Motor neuron (in vitro differentiated cells): ENCODE results near the gene CLBA1. TPM values are rescaled to one million over a fixed set of nuclear protein-coding genes. Genes with fewer than 3 reads are reported as not detected.

Experiments
- ATAC-seq, 8 experiments: fragments of 200-7000 bp; cut with Tn5 transposase; replicated peaks in 6 of 8; 2 replicates each; pipeline ENCODE4 v1.8.0; 2021; ENCODE audit warnings: mild to moderate bottlenecking in 8 of 8, moderate library complexity in 8 of 8
- H3K27ac ChIP-seq, 2 donors: fragments of 250-450 bp; sonication (Bioruptor Pico); 2 replicates each; pipeline ENCODE4 v1.9.0; 2021; ENCODE audit warnings: antibody characterized with exemption in 2 of 2, mild to moderate bottlenecking in 2 of 2, moderate library complexity in 1 of 2
- H3K4me1 ChIP-seq, 2 donors: fragments of 250-450 bp; sonication (Bioruptor Pico); replicated peaks in 1 of 2; 2 replicates each; pipeline ENCODE4 v1.6.1; 2021; ENCODE audit warnings: antibody characterized with exemption in 2 of 2, mild to moderate bottlenecking in 2 of 2, moderate library complexity in 1 of 2
- H3K4me3 ChIP-seq, 5 donors: fragments of 250-450 bp; sonication (Bioruptor Pico); 2 replicates each; pipeline ENCODE4 v1.9.0; 2021; ENCODE audit warnings: antibody characterized with exemption in 5 of 5, mild to moderate bottlenecking in 5 of 5, moderate library complexity in 4 of 5
- WGBS, 10 experiments: fragments of 450-650 bp; shearing (Covaris generic); methylation state at CpG; one replicate each; pipeline ENCODE4 v1.0.0; 2022; 5-methylcytosine and 5-hydroxymethylcytosine counted together
- in situ Hi-C, 9 experiments: fragments of 400-800 bp; cut with MboI; loops; one replicate each; pipeline ENCODE4 v1.15.0; 2021; ENCODE audit warnings: low sequenced_read_pairs in 9 of 9, low pct_unique_long_range_greater_than_20kb in 2 of 9; ENCODE audit not compliant: unreplicated experiment in 9 of 9
- total RNA-seq, 8 experiments: library from RNA; unstranded; fragments of 300-600 nt; gene quantifications; 2 replicates each; pipeline versions ENCODE4 v1.2.3 to v1.2.4, GENCODE V29; 2022

CLBA1 gene
- total RNA-seq, 8 experiments from 2014 or later = 10.0 to 22.2 (median 11.9) TPM

DNA sequence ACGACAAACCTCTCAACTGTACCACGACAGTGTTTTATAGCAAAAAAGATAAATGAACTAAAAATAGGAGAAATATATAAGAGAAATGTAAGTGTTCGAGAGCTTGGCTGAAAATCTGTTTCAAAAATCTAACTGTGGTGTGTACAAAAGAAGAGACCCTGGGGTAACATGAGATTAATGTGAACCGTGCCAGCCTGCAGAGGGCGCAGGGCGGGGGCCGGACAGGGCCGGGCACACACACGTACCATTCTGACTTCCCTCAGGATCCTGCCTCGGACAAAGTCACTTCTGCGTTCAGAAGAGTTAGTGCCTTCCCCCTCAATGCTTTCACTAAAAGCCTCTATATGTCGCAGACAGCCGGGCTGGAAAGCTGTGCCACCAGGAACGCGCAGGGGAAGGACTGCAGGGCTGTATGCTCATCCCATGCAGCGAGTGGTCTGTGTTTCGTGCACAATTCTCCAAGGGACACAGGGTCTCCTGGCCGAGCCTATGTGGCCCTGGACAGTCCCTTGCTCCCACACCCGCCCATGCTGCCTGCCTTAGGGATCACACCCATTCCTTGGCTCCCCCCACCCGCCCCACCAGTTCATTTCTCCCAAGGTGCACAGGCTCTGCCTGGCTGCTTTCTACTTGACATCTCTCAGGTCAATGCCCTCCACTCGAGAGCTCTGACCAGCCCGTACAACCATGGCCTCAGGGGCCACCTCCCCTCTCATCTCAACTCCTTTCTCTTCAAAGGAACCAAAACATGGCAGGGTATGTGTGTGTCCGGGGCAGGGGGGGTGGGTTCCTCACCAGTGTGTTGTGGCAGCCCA lies 26.8 kb downstream of the CLBA1 start:
- H3K4me1 ChIP-seq = peaks cover 0 to 7% of the 10 kb centered on the region in 2 donors
- ATAC-seq = no peak
- 40 to 100% (median 87%) methylated on average over 1 to 10 of the region's 23 CpGs; no CpG with 5 or more reads in 5 of the 10 experiments for WGBS, 10 experiments
- no peak overlapping the region for H3K27ac ChIP-seq
- in situ Hi-C loops = no loop called here
- H3K4me3 ChIP-seq = no peak overlapping the region

DNA sequence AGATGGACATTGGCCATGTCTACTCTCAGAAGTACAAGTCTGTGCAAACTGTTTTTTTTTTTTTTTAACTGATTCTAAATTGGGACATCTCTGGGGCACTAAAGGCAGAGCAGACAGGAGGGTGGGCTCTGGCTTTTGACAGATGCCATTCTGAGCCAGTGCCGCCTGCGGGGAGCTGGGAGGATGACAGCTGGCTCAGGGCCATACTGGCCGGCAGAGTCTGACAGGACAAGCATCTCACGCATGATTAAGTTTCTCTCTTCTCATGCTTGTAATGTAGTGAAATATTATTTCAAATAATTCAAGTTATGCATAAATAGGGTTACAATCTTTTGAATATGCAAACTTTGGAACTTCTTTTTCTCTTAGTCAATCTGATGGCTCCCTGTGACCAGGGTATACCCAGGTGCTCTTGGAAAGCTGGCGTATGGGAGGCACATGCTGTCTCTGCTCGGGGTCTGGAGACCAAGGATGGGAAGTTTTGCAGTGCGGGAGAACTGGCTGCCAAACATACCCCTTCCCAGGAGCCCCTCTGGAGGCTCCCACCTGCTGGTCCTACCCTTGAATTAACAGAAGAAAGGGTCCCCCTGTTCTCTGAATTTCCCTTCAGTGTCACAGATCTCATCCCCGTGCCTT lies 27.7 kb downstream of the CLBA1 start:
- WGBS, 10 experiments = 0 to 83% (median 67%) methylated on average over 1 to 7 of the region's 8 CpGs; no CpG with 5 or more reads in 1 of the 10 experiments
- ATAC-seq = peak; percentile 36 to 85 (median 49)
- no peak overlapping the region for H3K4me3 ChIP-seq
- H3K4me1 ChIP-seq = peaks cover 0 to 7% of the 10 kb centered on the region in 2 donors
- no peak overlapping the region for H3K27ac ChIP-seq
- in situ Hi-C loops = no loop called here

- 69 to 86% (median 82%) methylated on average over 1 to 7 of the region's 9 CpGs; no CpG with 5 or more reads in 6 of the 10 experiments for WGBS, 10 experiments
- no peak overlapping the region for H3K27ac ChIP-seq
- H3K4me3 ChIP-seq = no peak overlapping the region
- ATAC-seq = no peak
- in situ Hi-C loops = no loop called here
- H3K4me1 ChIP-seq = peaks cover 5 to 9% of the 10 kb centered on the region in 2 donors
Measured at GRCh38 chr14:105014032-105014431, 28.4 kb downstream of the CLBA1 start.

GRCh38 chr14:105014631-105015030 lies 29.0 kb downstream of the CLBA1 start:
- 53 to 82% (median 67%) methylated on average over 1 to 4 of the region's 4 CpGs; no CpG with 5 or more reads in 4 of the 10 experiments for WGBS, 10 experiments
- ATAC-seq = no peak
- Histone ChIP-seq H3K4me3 (no peak overlapping the region), H3K4me1 (peaks cover 11 to 15% of the 10 kb centered on the region in 2 donors), H3K27ac (no peak overlapping the region)
- in situ Hi-C loops = no loop called here

- in situ Hi-C loops = no loop called here
- Histone ChIP-seq H3K27ac (no peak overlapping the region), H3K4me3 (no peak overlapping the region), H3K4me1 (peaks cover 12 to 19% of the 10 kb centered on the region in 2 donors)
- ATAC-seq = no peak
- 68 to 91% (median 76%) methylated on average over 3 to 7 of the region's 9 CpGs; no CpG with 5 or more reads in 3 of the 10 experiments for WGBS, 10 experiments
Measured at GRCh38 chr14:105015242-105015641, 29.7 kb downstream of the CLBA1 start.

DNA sequence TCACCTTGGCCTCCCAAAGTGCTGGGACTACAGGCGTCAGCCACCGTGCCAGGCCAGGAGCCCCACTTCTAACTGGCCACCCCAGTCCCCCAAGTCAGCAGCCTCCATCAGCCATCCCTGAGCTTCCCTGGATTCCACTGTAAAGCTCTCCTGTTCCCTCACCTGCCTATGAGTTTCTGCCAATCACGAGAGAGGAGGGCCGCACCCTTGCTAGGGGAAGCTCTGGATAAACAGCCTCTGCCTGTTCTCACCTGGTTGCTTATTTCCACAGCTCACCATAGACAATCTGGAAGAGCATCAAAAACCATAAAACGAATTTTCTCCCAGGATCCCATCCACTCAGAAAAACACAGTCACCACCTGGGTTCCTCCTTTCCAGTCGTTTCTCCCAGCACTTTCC lies 30.3 kb downstream of the CLBA1 start:
- 50 to 100% (median 71%) methylated on average over 1 to 4 of the region's 6 CpGs; no CpG with 5 or more reads in 1 of the 10 experiments for WGBS, 10 experiments
- no peak for ATAC-seq
- no peak overlapping the region for H3K4me3 ChIP-seq
- peaks cover 12 to 19% of the 10 kb centered on the region in 2 donors for H3K4me1 ChIP-seq
- no peak overlapping the region for H3K27ac ChIP-seq
- in situ Hi-C loops = no loop called here

- WGBS, 10 experiments = 60 to 100% (median 94%) methylated on average over 1 to 2 of the region's 4 CpGs; no CpG with 5 or more reads in 3 of the 10 experiments
- no peak overlapping the region for H3K27ac ChIP-seq
- in situ Hi-C loops = no loop called here
- no peak for ATAC-seq
- no peak overlapping the region for H3K4me3 ChIP-seq
- H3K4me1 ChIP-seq = peaks cover 17 to 20% of the 10 kb centered on the region in 2 donors
Measured at GRCh38 chr14:105018414-105018813, 32.8 kb downstream of the CLBA1 start.

DNA sequence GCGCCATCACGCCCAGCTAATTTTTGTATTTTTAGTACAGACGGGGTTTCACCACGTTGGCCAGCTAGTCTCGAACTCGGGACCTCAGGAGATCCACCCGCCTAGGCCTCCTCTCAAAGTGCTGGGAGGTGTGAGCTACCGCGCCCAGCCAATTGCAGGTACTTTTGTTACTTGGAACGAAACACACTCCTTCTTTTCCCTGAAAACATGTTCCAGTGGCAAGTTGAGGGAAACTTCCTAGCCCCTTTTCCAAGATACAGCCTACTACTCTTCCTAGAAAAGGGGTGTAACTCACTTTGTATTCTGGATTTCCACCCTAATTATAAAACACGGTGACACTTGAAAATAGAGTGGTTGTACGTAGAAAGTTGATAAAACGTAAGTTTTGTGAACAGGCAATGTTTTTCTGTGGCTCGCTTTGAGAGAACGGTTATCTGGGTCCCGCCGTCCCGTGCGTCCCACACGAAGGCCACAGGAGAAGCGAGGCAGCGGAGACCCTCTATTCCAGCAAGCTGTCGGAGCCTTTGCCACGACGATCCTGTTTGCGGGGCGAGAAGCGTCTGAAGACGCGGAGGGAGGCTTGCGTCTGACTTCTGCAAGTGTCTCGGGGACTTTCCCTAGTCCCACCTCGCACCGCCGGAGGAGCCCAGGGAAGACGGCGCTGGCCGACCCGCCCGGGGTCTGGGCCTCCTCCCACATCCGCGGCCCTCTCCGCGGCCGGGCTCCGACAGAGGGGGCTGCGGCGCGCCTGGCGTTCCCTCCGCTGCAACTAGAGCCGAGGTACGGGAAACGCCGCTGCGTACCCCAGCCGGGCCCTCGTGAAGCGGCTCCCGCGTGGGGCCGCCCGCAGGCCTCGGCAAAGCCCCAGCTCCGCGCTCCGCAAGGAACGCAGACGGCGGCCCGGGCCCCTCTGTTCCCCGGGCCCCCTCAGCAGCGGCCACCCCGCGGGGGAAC lies 34.5 kb downstream of the CLBA1 start:
- in situ Hi-C loops = no loop called here
- H3K27ac ChIP-seq = peak overlapping the region; percentile 41 to 85
- ATAC-seq = peak in 7 of 8 experiments; percentile 4 to 36 (median 29)
- peaks cover 17 to 18% of the 10 kb centered on the region in 2 donors for H3K4me1 ChIP-seq
- H3K4me3 ChIP-seq = peak overlapping the region; percentile 51 to 78 (median 67)
- WGBS, 10 experiments = 0 to 13% (median 5%) methylated on average over 1 to 20 of the region's 75 CpGs; no CpG with 5 or more reads in 2 of the 10 experiments

- peak; percentile 74 to 92 (median 90) for ATAC-seq
- peaks cover 17 to 18% of the 10 kb centered on the region in 2 donors for H3K4me1 ChIP-seq
- H3K4me3 ChIP-seq = peak within 1 kb of the TSS; percentile 63 to 78 (median 67)
- 0 to 16% (median 1%) methylated on average over 2 to 12 of the region's 115 CpGs; no CpG with 5 or more reads in 6 of the 10 experiments for WGBS, 10 experiments
- in situ Hi-C loops = no loop called here
- peak within 1 kb of the TSS; percentile 64 to 85 for H3K27ac ChIP-seq
Measured at GRCh38 chr14:105020815-105021655, 35.4 kb downstream of the CLBA1 start, which contains the start of gene CDCA4. CDCA4 (minus strand) TSS chr14:105021083; CDS start chr14:105011929, 9,154 bp downstream.

- ATAC-seq = peak; percentile 1 to 21 (median 10)
- H3K27ac ChIP-seq = peak overlapping the region; percentile 64 to 72
Measured at GRCh38 chr14:105021656-105022275, 36.2 kb downstream of the CLBA1 start.

GRCh38 chr14:105022276-105022670 lies 36.7 kb downstream of the CLBA1 start:
- peak overlapping the region in 1 of 2 donors; percentile 72 for H3K27ac ChIP-seq
- H3K4me3 ChIP-seq = peak overlapping the region in 4 of 5 donors; percentile 58 to 78 (median 65)
- WGBS, 10 experiments = 33 to 100% (median 60%) methylated on average over 1 to 2 of the region's 2 CpGs; no CpG with 5 or more reads in 4 of the 10 experiments
- in situ Hi-C loops = no loop called here
- ATAC-seq = no peak
- H3K4me1 ChIP-seq = peaks cover 17 to 18% of the 10 kb centered on the region in 2 donors

More at GRCh38 chr14:105021656-105022275, 36.2 kb downstream of the CLBA1 start:
- in situ Hi-C loops = no loop called here
- 0 to 46% (median 11%) methylated on average over 2 to 17 of the region's 20 CpGs for WGBS, 10 experiments
- H3K4me3 ChIP-seq = peak overlapping the region; percentile 58 to 78 (median 64)
- H3K4me1 ChIP-seq = peaks cover 17 to 18% of the 10 kb centered on the region in 2 donors
